A673 (cell line): ENCODE data around the gene DCP1A. TPM values are rescaled to one million over a fixed set of nuclear protein-coding genes. Genes with fewer than 3 reads are reported as not detected.

Experiments
- BruUV-seq: library from RNA; stranded (reverse); fragments of 400-500 nt; replicated peaks from 2 replicates; lab custom pipeline; 2021; lab: Mats Ljungman, UMichigan
- CTCF ChIA-PET: fragments of 300-600 bp; sonication (Branson Sonifier 250); formaldehyde crosslinking; loops from one replicate; lab custom pipeline; 2022; ENCODE audit warnings: antibody characterized with exemption; lab: Charles Lee
- POLR2A ChIA-PET: fragments of 300-600 bp; sonication (Branson Sonifier 250); formaldehyde crosslinking; loops from one replicate; lab custom pipeline; 2022; ENCODE audit warnings: antibody characterized with exemption; ENCODE audit not compliant: low non-redundant PET; lab: Charles Lee
- DNase-seq: peaks from one replicate; pipeline ENCODE4 v3.0.0-alpha.2; 2015; ENCODE audit warnings: low spot score
- H3K27ac ChIP-seq: fragments of 200-600 bp; sonication (generic); 2 replicates; pipeline ENCODE4 v1.5.1; 2016; ENCODE audit warnings: mixed run types, low read depth, mild to moderate bottlenecking, mixed read lengths, antibody characterized with exemption, low read length; ENCODE audit not compliant: poor library complexity, severe bottlenecking
- H3K27me3 ChIP-seq: fragments of 200-600 bp; sonication (generic); replicated peaks from 2 replicates; pipeline ENCODE4 v1.6.1; 2017; ENCODE audit warnings: mixed run types, low read depth, mild to moderate bottlenecking, mixed read lengths, antibody characterized with exemption, low read length; ENCODE audit not compliant: insufficient read depth, poor library complexity
- H3K36me3 ChIP-seq: fragments of 200-600 bp; sonication (generic); 2 replicates; pipeline ENCODE4 v1.6.1; 2016; ENCODE audit warnings: mixed run types, mild to moderate bottlenecking, mixed read lengths, antibody characterized with exemption, low read length; ENCODE audit not compliant: insufficient read depth, poor library complexity, severe bottlenecking
- H3K4me1 ChIP-seq: fragments of 200-600 bp; sonication (generic); 2 replicates; pipeline ENCODE4 v1.6.1; 2017; ENCODE audit warnings: mixed run types, mild to moderate bottlenecking, mixed read lengths, antibody characterized with exemption, low read length; ENCODE audit not compliant: insufficient read depth, poor library complexity, severe bottlenecking
- H3K4me3 ChIP-seq: fragments of 200-600 bp; sonication (generic); 2 replicates; pipeline ENCODE4 v1.5.1; 2016; ENCODE audit warnings: low read depth, mixed run types, mild to moderate bottlenecking, mixed read lengths, low read length; ENCODE audit not compliant: poor library complexity, severe bottlenecking
- H3K9me3 ChIP-seq: fragments of 200-600 bp; sonication (generic); 2 replicates; pipeline ENCODE4 v1.6.1; 2016; ENCODE audit warnings: mixed run types, low read depth, mild to moderate bottlenecking, mixed read lengths, antibody characterized with exemption, low read length; ENCODE audit not compliant: poor library complexity, severe bottlenecking
- EZH2 ChIP-seq: fragments of 200-600 bp; sonication (generic); IDR thresholded peaks from 2 replicates; pipeline ENCODE4 v1.6.1; 2017; ENCODE audit warnings: borderline replicate concordance, low read depth, mild to moderate bottlenecking, mixed read lengths, antibody characterized with exemption, low read length; ENCODE audit not compliant: poor library complexity, severe bottlenecking
- intact Hi-C: fragments of 100-400 bp; cut with micrococcal nuclease; formaldehyde crosslinking; loops from one replicate; pipeline ENCODE4 v1.10.0; 2022; ENCODE audit not compliant: unreplicated experiment
- total RNA-seq: library from RNA; stranded (reverse); gene quantifications from 2 replicates; pipeline ENCODE4 v1.2.3, GENCODE V29; 2021
- TF ChIP-seq, protein P1 (sequence below): fragments of 300-800, 200-600 bp; sonication (generic); conservative IDR thresholded peaks from 2 replicates; pipeline ENCODE4 v1.5.1; 2017; ENCODE audit warnings: low read depth, mild to moderate bottlenecking, antibody characterized with exemption, low read length, moderate library complexity, mixed read lengths

DCP1A gene
- total RNA-seq, 1 experiment from 2014 or later = 13.1 TPM

DNA sequence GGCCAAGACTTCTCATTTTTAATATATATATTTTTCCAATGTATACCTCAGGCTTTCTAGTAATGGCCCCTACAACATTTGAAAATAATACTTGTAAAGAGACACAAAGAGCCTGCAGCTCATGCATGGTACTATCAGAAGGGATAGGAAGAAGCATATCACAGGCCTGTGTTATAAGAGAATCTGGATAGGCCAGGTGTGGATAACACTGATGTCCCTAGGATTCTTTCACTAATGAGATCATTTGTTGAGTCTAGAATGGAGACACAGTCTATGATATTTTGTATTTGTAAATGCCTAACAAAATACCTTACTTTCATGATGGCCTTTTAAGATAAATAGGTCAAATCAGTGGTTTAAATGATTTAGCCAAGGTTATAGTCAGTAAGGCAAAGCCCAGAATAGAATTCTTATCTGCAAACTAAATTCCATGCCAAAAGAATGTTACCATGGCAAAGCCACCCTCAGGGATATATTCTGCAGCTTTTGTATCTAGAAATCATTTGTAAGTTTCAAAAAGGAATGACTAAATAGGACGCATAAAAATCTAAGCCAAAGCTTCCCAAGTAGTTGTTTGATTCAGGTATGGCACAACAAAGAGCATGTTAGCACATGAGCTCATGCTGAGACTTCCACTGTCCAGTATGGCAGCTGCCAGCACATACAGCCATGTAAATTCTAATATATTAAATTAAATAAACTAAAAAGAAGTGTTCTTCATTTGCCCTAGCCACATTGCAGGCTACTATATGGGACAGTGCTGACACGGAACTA lies 10.0 kb downstream of the DCP1A start:
- ChIA-PET POLR2A (no interaction called here), CTCF (no interaction called here)
- H3K4me3 ChIP-seq = no peak overlapping the region
- no TSS peak for BruUV-seq
- peaks cover 13% of the 10 kb centered on the region for H3K36me3 ChIP-seq
- no peaks in the 10 kb centered on the region for H3K4me1 ChIP-seq
- no peak for DNase-seq
- no peak overlapping the region for H3K27ac ChIP-seq
- TF ChIP-seq, protein P1, sequence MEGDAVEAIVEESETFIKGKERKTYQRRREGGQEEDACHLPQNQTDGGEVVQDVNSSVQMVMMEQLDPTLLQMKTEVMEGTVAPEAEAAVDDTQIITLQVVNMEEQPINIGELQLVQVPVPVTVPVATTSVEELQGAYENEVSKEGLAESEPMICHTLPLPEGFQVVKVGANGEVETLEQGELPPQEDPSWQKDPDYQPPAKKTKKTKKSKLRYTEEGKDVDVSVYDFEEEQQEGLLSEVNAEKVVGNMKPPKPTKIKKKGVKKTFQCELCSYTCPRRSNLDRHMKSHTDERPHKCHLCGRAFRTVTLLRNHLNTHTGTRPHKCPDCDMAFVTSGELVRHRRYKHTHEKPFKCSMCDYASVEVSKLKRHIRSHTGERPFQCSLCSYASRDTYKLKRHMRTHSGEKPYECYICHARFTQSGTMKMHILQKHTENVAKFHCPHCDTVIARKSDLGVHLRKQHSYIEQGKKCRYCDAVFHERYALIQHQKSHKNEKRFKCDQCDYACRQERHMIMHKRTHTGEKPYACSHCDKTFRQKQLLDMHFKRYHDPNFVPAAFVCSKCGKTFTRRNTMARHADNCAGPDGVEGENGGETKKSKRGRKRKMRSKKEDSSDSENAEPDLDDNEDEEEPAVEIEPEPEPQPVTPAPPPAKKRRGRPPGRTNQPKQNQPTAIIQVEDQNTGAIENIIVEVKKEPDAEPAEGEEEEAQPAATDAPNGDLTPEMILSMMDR = no peak
- no peak for TF ChIP-seq EZH2
- intact Hi-C loops = no loop called here
- H3K27me3 ChIP-seq = no peaks in the 10 kb centered on the region
- no peaks in the 10 kb centered on the region for H3K9me3 ChIP-seq

DNA sequence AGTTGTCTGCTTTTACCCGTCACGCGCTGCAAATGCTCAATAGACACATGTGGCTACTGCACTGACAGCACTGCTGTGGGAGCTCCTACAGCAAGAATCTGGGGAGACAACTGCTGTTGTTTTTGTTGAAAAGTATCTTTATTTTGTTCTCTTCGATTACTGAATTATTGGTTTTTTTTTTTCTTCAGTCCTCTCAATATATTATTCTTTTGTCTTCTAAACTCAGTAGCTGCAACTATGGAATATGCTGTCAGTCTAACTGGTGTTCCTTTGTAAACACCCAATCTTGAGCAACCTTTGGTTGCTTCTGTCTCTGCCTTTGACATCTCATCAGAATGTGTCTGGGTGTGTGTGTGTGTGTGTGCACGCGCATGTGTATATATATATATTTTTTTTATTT lies 12.6 kb downstream of the DCP1A start:
- DNase-seq = no peak
- TF ChIP-seq, protein P1 = no peak
- no peak for TF ChIP-seq EZH2
- POLR2A ChIA-PET = no interaction called here
- Histone ChIP-seq H3K4me3 (no peak overlapping the region), H3K4me1 (no peaks in the 10 kb centered on the region), H3K27ac (no peak overlapping the region), H3K9me3 (no peaks in the 10 kb centered on the region), H3K27me3 (no peaks in the 10 kb centered on the region), H3K36me3 (no peaks in the 10 kb centered on the region)
- CTCF ChIA-PET = no interaction called here
- no TSS peak for BruUV-seq
- intact Hi-C loops = no loop called here

DNA sequence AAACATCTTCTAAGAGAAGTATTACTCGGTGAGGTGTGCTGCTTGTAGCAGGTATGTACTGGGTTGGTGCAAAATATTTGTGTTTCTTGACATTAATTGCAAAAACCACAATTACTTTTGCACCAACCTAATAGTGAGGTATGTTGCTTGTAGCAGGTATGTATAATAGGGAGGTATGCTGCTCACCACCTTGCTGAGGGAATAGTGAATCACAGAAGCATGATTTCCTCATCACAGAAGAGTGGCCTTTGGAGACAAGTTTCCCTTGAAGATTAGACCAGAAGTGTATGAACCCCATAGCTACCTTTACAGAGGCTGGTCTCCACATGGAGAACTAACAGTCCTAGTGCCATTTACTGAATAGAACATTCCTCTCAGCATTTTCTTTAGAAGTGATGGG lies 15.5 kb downstream of the DCP1A start:
- TF ChIP-seq, protein P1 = no peak
- no peak for TF ChIP-seq EZH2
- Histone ChIP-seq H3K9me3 (no peaks in the 10 kb centered on the region), H3K4me3 (no peak overlapping the region), H3K27me3 (no peaks in the 10 kb centered on the region), H3K36me3 (no peaks in the 10 kb centered on the region), H3K4me1 (no peaks in the 10 kb centered on the region), H3K27ac (no peak overlapping the region)
- POLR2A ChIA-PET = no interaction called here
- no TSS peak for BruUV-seq
- CTCF ChIA-PET = no interaction called here
- intact Hi-C loops = no loop called here
- no peak for DNase-seq
